ENCODE results near the gene STAMBP.

Gene STAMBP

GRCh38 chr2:73827018-73827417, 1.7 kb upstream of the STAMBP start:
- Mint-ChIP-seq H3K4me3 (no peak overlapping the region), H3K27me3 (no peaks in the 10 kb centered on the region), H3K27ac (no peak overlapping the region), H3K36me3 (ENCODE audit: low read depth) (peaks cover 12% of the 10 kb centered on the region), H3K9me3 (no peaks in the 10 kb centered on the region), H3K4me1 (ENCODE audit: low read depth) (peaks cover 53% of the 10 kb centered on the region)

- Mint-ChIP-seq H3K27ac (peak overlapping the region; percentile 96), H3K4me3 (peak overlapping the region; percentile 85), H3K27me3 (no peaks in the 10 kb centered on the region), H3K9me3 (peaks cover 4% of the 10 kb centered on the region), H3K4me1 (ENCODE audit: low read depth) (peaks cover 53% of the 10 kb centered on the region), H3K36me3 (ENCODE audit: low read depth) (peaks cover 19% of the 10 kb centered on the region)
Measured at GRCh38 chr2:73827660-73828388, 937 bp upstream of the STAMBP start.

- Mint-ChIP-seq H3K4me3 (peak overlapping the region; percentile 85), H3K9me3 (peaks cover 4% of the 10 kb centered on the region), H3K27ac (peak overlapping the region; percentile 96), H3K4me1 (ENCODE audit: low read depth) (peaks cover 54% of the 10 kb centered on the region), H3K36me3 (ENCODE audit: low read depth) (peaks cover 24% of the 10 kb centered on the region), H3K27me3 (no peaks in the 10 kb centered on the region)
Measured at GRCh38 chr2:73828389-73828817, 358 bp upstream of the STAMBP start.

GRCh38 chr2:73830871-73831401, 2.2 kb downstream of the STAMBP start:
- H3K36me3 Mint-ChIP-seq (ENCODE audit: low read depth), result peaks cover 41% of the 10 kb centered on the region
- peaks cover 4% of the 10 kb centered on the region for H3K9me3 Mint-ChIP-seq
- no peaks in the 10 kb centered on the region for H3K27me3 Mint-ChIP-seq
- H3K27ac Mint-ChIP-seq, result peak overlapping the region; percentile 96
- peaks cover 60% of the 10 kb centered on the region for H3K4me1 Mint-ChIP-seq (ENCODE audit: low read depth)
- H3K4me3 Mint-ChIP-seq, result peak overlapping the region; percentile 85

- Mint-ChIP-seq H3K27me3 (no peaks in the 10 kb centered on the region), H3K4me3 (no peak overlapping the region), H3K4me1 (ENCODE audit: low read depth) (peaks cover 56% of the 10 kb centered on the region), H3K27ac (peak overlapping the region; percentile 56), H3K36me3 (ENCODE audit: low read depth) (peaks cover 41% of the 10 kb centered on the region), H3K9me3 (peaks cover 4% of the 10 kb centered on the region)
Measured at GRCh38 chr2:73832930-73833329, 4.2 kb downstream of the STAMBP start.

- Mint-ChIP-seq H3K4me3 (no peak overlapping the region), H3K27me3 (no peaks in the 10 kb centered on the region), H3K36me3 (ENCODE audit: low read depth) (peaks cover 38% of the 10 kb centered on the region), H3K27ac (no peak overlapping the region), H3K9me3 (peaks cover 4% of the 10 kb centered on the region), H3K4me1 (ENCODE audit: low read depth) (peaks cover 30% of the 10 kb centered on the region)
Measured at GRCh38 chr2:73836141-73836943, 7.6 kb downstream of the STAMBP start.

- H3K4me3 Mint-ChIP-seq, result no peak overlapping the region
- peaks cover 23% of the 10 kb centered on the region for H3K4me1 Mint-ChIP-seq (ENCODE audit: low read depth)
- no peaks in the 10 kb centered on the region for H3K27me3 Mint-ChIP-seq
- H3K9me3 Mint-ChIP-seq, result no peaks in the 10 kb centered on the region
- peak overlapping the region; percentile 13 for H3K27ac Mint-ChIP-seq
- peaks cover 28% of the 10 kb centered on the region for H3K36me3 Mint-ChIP-seq (ENCODE audit: low read depth)
Measured at GRCh38 chr2:73837847-73838585, 9.3 kb downstream of the STAMBP start.

- no peaks in the 10 kb centered on the region for H3K27me3 Mint-ChIP-seq
- peaks cover 18% of the 10 kb centered on the region for H3K4me1 Mint-ChIP-seq (ENCODE audit: low read depth)
- H3K9me3 Mint-ChIP-seq, result no peaks in the 10 kb centered on the region
- H3K36me3 Mint-ChIP-seq (ENCODE audit: low read depth), result peaks cover 27% of the 10 kb centered on the region
- H3K27ac Mint-ChIP-seq, result no peak overlapping the region
- no peak overlapping the region for H3K4me3 Mint-ChIP-seq
Measured at GRCh38 chr2:73838889-73839534, 10.3 kb downstream of the STAMBP start.

GRCh38 chr2:73839653-73840411, 11.1 kb downstream of the STAMBP start:
- Mint-ChIP-seq H3K9me3 (no peaks in the 10 kb centered on the region), H3K4me3 (no peak overlapping the region), H3K36me3 (ENCODE audit: low read depth) (peaks cover 29% of the 10 kb centered on the region), H3K27me3 (no peaks in the 10 kb centered on the region), H3K27ac (no peak overlapping the region), H3K4me1 (ENCODE audit: low read depth) (peaks cover 15% of the 10 kb centered on the region)

GRCh38 chr2:73841912-73842738, 13.4 kb downstream of the STAMBP start:
- Mint-ChIP-seq H3K9me3 (no peaks in the 10 kb centered on the region), H3K36me3 (ENCODE audit: low read depth) (peaks cover 44% of the 10 kb centered on the region), H3K4me3 (no peak overlapping the region), H3K27ac (no peak overlapping the region), H3K27me3 (no peaks in the 10 kb centered on the region), H3K4me1 (ENCODE audit: low read depth) (peaks cover 14% of the 10 kb centered on the region)

- Mint-ChIP-seq H3K9me3 (no peaks in the 10 kb centered on the region), H3K27ac (no peak overlapping the region), H3K4me3 (no peak overlapping the region), H3K4me1 (ENCODE audit: low read depth) (peaks cover 13% of the 10 kb centered on the region), H3K36me3 (ENCODE audit: low read depth) (peaks cover 49% of the 10 kb centered on the region), H3K27me3 (no peaks in the 10 kb centered on the region)
Measured at GRCh38 chr2:73842739-73843019, 13.9 kb downstream of the STAMBP start.

- Mint-ChIP-seq H3K9me3 (no peaks in the 10 kb centered on the region), H3K27ac (no peak overlapping the region), H3K4me1 (ENCODE audit: low read depth) (peaks cover 10% of the 10 kb centered on the region), H3K4me3 (no peak overlapping the region), H3K36me3 (ENCODE audit: low read depth) (peaks cover 60% of the 10 kb centered on the region), H3K27me3 (no peaks in the 10 kb centered on the region)
Measured at GRCh38 chr2:73844087-73844486, 15.3 kb downstream of the STAMBP start.

GRCh38 chr2:73850009-73850408, 21.2 kb downstream of the STAMBP start:
- Mint-ChIP-seq H3K9me3 (no peaks in the 10 kb centered on the region), H3K36me3 (ENCODE audit: low read depth) (peaks cover 56% of the 10 kb centered on the region), H3K27ac (no peak overlapping the region), H3K4me1 (ENCODE audit: low read depth) (peaks cover 6% of the 10 kb centered on the region), H3K4me3 (no peak overlapping the region), H3K27me3 (no peaks in the 10 kb centered on the region)

All from stimulated activated naive CD8-positive, alpha-beta T cell treated with anti-CD3 and anti-CD28 coated beads, Interleukin-15, Interleukin-2, amounts not matched to agents 100 ng/mL and 50 ng/mL, for 24 hours (primary cell).